HEK293T (cell line): ENCODE measurements around the gene HCN2.
"Not testable (repeated sequence)": the region's sequence is repeated elsewhere in the genome, so short reads cannot be mapped to it uniquely, and the experiment has no call there.

Experiments used
- CTCF ChIA-PET: fragments of 350-600 bp; formaldehyde crosslinking; extraction: SDS; loops from one replicate; lab custom pipeline; 2021; ENCODE audit warnings: antibody characterized with exemption, inconsistent platforms; lab: Yijun Ruan, JAX
- POLR2A ChIA-PET: fragments of 350-600 bp; formaldehyde crosslinking; extraction: SDS; loops from one replicate; lab custom pipeline; 2020; ENCODE audit warnings: antibody characterized with exemption, inconsistent platforms; lab: Yijun Ruan, JAX
- DNase-seq: peaks from one replicate; pipeline ENCODE4 v3.0.0; 2012; ENCODE audit warnings: mixed read lengths; ENCODE audit errors: extremely low spot score
- ARNT ChIP-seq: fragments of 450-650 bp; IDR thresholded peaks from 2 replicates; pipeline ENCODE4 v1.6.1; 2017; ENCODE audit warnings: mild to moderate bottlenecking
- BHLHE40 ChIP-seq: fragments of 450-650 bp; IDR thresholded peaks from 2 replicates; pipeline ENCODE4 v1.6.1; 2016; ENCODE audit warnings: mild to moderate bottlenecking, moderate library complexity, borderline replicate concordance
- CTBP1 ChIP-seq: fragments of 450-650 bp; IDR thresholded peaks from 2 replicates; pipeline ENCODE4 v1.6.1; 2016; ENCODE audit warnings: borderline replicate concordance
- ELF4 ChIP-seq: fragments of 450-650 bp; IDR thresholded peaks from 2 replicates; pipeline ENCODE4 v1.6.1; 2017; ENCODE audit warnings: antibody characterized with exemption
- FOXA1 ChIP-seq: fragments of 450-650 bp; IDR thresholded peaks from 2 replicates; pipeline ENCODE4 v1.6.1; 2016; ENCODE audit warnings: mild to moderate bottlenecking
- FOXK2 ChIP-seq: fragments of 450-650 bp; IDR thresholded peaks from 2 replicates; pipeline ENCODE4 v1.6.1; 2016; ENCODE audit warnings: mild to moderate bottlenecking
- FOXM1 ChIP-seq: fragments of 450-650 bp; IDR thresholded peaks from 2 replicates; pipeline ENCODE4 v1.6.1; 2017; ENCODE audit warnings: mild to moderate bottlenecking, borderline replicate concordance
- HDGF ChIP-seq: fragments of 450-650 bp; IDR thresholded peaks from 2 replicates; pipeline ENCODE4 v1.6.1; 2017; ENCODE audit warnings: antibody characterized with exemption, borderline replicate concordance
- L3MBTL2 ChIP-seq: fragments of 450-650 bp; conservative IDR thresholded peaks from 2 replicates; pipeline ENCODE4 v1.6.1; 2016; ENCODE audit warnings: mild to moderate bottlenecking
- LEF1 ChIP-seq: fragments of 450-650 bp; IDR thresholded peaks from 2 replicates; pipeline ENCODE4 v1.6.1; 2017; ENCODE audit warnings: mild to moderate bottlenecking, borderline replicate concordance
- NFRKB ChIP-seq: fragments of 450-650 bp; IDR thresholded peaks from 2 replicates; pipeline ENCODE4 v1.6.1; 2016; ENCODE audit warnings: mild to moderate bottlenecking, moderate library complexity
- PKNOX1 ChIP-seq: fragments of 450-650 bp; IDR thresholded peaks from 2 replicates; pipeline ENCODE4 v1.6.1; 2016
- SP1 ChIP-seq: fragments of 450-650 bp; IDR thresholded peaks from 2 replicates; pipeline ENCODE4 v1.6.1; 2017
- SUZ12 ChIP-seq: fragments of 450-650 bp; IDR thresholded peaks from 2 replicates; pipeline ENCODE4 v1.6.1; 2016; ENCODE audit warnings: mild to moderate bottlenecking
- TARDBP ChIP-seq: fragments of 450-650 bp; IDR thresholded peaks from 2 replicates; pipeline ENCODE4 v1.6.1; 2016
- ZNF384 ChIP-seq: fragments of 450-650 bp; IDR thresholded peaks from 2 replicates; pipeline ENCODE4 v1.6.1; 2016

The HCN2 gene

GRCh38 chr19:583968-584239, 5.8 kb upstream of the HCN2 start:
- no peak for DNase-seq
- POLR2A ChIA-PET: interaction anchor here (1.7 kb wide), 1 partner anchor 9 kb away, joined by 4 read pairs; no protein-coding TSS in a partner anchor

DNA sequence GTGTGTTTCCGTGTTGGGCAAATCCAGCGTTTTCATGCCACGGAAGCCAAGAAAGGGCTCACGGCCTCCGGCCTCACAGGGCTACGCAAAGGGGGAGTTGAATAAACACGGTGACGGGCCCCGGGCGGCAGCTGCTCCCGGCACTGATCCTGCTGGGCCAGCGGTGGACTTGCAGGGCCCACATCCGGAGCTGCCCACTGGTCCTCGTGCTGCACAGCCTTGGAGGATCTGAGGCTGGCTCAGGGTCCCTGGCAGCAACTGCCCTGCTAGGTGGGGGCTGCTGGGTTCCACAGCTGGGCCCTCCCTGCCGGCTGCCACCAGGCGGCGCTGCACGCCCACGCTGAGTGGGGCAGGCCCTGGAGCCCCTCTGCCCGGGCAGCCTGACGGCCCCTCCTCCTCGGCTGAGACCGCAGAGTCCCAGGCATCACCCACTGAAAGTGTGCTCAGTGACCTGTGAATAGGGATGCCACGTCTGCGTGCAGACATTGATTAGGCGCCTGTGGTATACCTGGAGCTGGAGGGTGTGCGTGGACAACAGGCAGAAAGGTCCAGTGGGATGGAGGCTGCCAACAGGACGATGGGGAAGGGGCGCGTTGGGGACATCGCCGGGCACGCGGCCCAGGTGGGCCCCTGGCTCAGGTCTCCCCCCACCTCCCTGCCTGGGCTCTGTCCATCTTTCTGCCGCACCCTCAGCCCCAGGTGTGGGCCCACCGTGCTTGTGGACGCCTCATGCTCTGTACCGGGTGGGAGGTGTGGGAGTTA, 5.3 kb upstream of the HCN2 start:
- TF ChIP-seq CTBP1 (no peak), L3MBTL2 (no peak), ZNF384 (no peak), SUZ12 (no peak), ELF4 (no peak), BHLHE40 (no peak), FOXA1 (no peak), PKNOX1 (no peak), FOXM1 (peak; percentile 22; the same call in 1 of the 2 replicates), NFRKB (no peak), FOXK2 (no peak), HDGF (no peak), ARNT (no peak), SP1 (no peak), LEF1 (no peak), TARDBP (peak; percentile 90)
- CTCF ChIA-PET: no interaction called here
- peak; percentile 77 for DNase-seq
- POLR2A ChIA-PET: interaction anchor here (1.7 kb wide), 1 partner anchor 10 kb away, joined by 4 read pairs; no protein-coding TSS in a partner anchor

More at GRCh38 chr19:583968-584239, 5.8 kb upstream of the HCN2 start:
- TF ChIP-seq FOXM1 (no peak), HDGF (no peak), SP1 (no peak), FOXA1 (no peak), NFRKB (no peak), SUZ12 (no peak), BHLHE40 (no peak), PKNOX1 (no peak), ELF4 (no peak), ARNT (no peak), FOXK2 (no peak), TARDBP (no peak), L3MBTL2 (no peak), LEF1 (no peak), ZNF384 (no peak), CTBP1 (no peak)
- CTCF ChIA-PET: no interaction called here

GRCh38 chr19:585146-585545, 4.5 kb upstream of the HCN2 start:
- DNase-seq, CTCF ChIA-PET: not testable (repeated sequence)
- POLR2A ChIA-PET: interaction anchor here (1.7 kb wide), 1 partner anchor 10 kb away, joined by 4 read pairs; no protein-coding TSS in a partner anchor

- ChIA-PET POLR2A (interaction anchor here (0.8 kb wide), 1 partner anchor 78 kb away, joined by 3 read pairs; no protein-coding TSS in a partner anchor), CTCF (interaction anchor here (0.7 to 0.8 kb wide), 2 partner anchors 43 to 102 kb away, joined by 3 to 4 read pairs; no protein-coding TSS in a partner anchor)
- DNase-seq: no peak
- TF ChIP-seq LEF1 (no peak), TARDBP (no peak), FOXM1 (no peak), SP1 (no peak), ELF4 (no peak), BHLHE40 (no peak), SUZ12 (no peak), CTBP1 (no peak), ZNF384 (no peak), HDGF (no peak), FOXK2 (no peak), ARNT (no peak), PKNOX1 (no peak), NFRKB (no peak), FOXA1 (no peak), L3MBTL2 (no peak)
These were observed 4.0 kb upstream of the HCN2 start for GRCh38 chr19:585551-586110.

GRCh38 chr19:588093-588740, 1.5 kb upstream of the HCN2 start:
- DNase-seq: peak; percentile 79
- POLR2A ChIA-PET: interaction anchor here (0.7 to 1.1 kb wide), 2 partner anchors 14 to 149 kb away, joined by 3 to 4 read pairs; no protein-coding TSS in a partner anchor
- no peak for TF ChIP-seq ARNT
- peak; percentile 11; the same call in 1 of the 2 replicates for TF ChIP-seq CTBP1
- CTCF ChIA-PET: interaction anchor here (0.6 kb wide), 1 partner anchor 108 kb away, joined by 3 read pairs; no protein-coding TSS in a partner anchor
